ENCODE data around the gene C16orf87.
"Not testable (repeated sequence)": the region's sequence is repeated elsewhere in the genome, so short reads cannot be mapped to it uniquely, and the experiment has no call there.

The C16orf87 gene

GRCh38 chr16:46797501-46797900 is 33.5 kb downstream of the C16orf87 start:
- DNase-seq = no peak

GRCh38 chr16:46796764-46797269 is 34.2 kb downstream of the C16orf87 start:
- no peak for DNase-seq

GRCh38 chr16:46793841-46794240 is 37.1 kb downstream of the C16orf87 start:
- DNase-seq = no peak

- no peak for DNase-seq
Observed at GRCh38 chr16:46790599-46791270, 40.2 kb downstream of the C16orf87 start.

DNA sequence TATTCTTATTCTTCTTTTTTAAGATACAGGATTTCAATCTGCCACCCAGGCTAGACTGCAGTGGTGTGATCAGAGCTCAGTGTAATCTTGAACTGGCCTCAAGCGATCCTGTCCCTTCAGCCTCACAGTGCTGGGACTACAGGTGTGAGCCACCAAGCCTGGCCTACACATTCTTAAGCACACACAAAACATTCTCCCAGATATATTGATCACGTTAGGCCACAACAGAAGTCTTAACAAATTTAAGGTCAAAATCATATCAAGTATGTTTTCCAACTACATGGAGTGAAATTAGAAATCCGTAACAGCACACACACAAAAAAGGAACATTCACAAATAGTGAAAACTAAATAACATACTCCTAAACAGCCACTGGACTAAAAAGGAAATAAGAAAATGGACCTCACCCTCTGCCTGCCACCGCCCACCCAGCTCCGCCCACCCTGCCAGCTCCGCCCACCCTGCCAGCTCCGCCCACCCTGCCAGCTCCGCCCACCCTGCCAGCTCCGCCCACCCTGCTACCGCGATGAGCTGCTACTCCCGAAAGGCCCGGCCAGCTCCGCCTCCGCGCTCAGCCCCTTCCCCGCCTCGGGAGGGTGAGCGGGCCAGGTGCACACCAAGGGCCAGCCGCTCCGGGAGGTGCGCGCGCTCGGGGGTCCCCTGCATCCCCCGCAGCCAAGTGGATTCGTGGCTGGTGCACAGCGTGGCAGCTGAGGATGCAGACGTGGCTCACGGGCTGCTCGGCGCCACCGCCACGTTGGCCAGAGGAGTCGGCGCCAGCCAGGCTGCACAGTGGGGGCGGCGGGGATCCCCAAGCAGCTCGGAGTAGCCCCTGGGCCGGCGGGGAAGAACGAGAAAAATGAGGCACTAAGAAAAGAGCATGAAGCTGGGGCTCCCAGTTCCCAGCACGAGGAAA is 41.2 kb downstream of the C16orf87 start:
- DNase-seq = peak; percentile 71 to 77

GRCh38 chr16:46788891-46789474 is 42.0 kb downstream of the C16orf87 start:
- peak in 1 of 2 experiments; percentile 38 for DNase-seq

- no peak for DNase-seq
Observed at GRCh38 chr16:46787909-46788308, 43.1 kb downstream of the C16orf87 start.

DNA sequence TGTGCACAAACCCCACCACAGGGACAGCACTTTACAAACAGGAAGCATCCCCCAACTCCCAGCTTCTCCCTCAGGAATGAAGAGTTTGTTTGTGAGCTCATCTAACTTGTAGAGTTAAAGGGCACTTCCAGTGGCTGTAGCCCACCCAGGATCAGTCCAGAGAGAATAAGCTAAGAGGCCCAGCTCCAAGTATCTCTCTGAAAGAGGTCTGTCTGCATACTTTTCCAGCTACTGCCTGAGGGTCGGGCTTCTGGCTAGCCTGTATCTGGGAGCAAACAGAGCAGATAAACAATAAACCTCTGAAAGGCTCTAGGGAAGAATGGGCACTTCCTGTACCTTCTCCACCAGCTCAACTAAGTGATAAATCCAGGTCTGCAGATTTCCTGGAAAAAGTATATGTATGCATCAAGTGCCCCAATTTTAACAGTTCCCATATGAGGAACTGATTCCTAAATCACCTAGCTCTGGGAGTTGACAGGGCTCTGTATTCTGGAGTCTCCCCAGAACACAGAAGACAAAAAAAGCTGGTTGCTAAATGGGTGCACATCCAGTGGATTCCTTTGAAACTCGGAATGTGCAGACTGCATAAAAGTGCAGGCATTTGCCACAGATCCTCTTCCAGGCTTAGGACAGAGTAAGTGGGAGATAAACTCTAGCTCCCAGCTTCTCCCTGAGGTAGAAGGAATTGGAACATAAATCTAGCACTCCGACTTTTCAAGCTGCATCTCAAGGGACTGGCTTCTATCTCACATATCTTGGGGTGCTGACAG is 45.7 kb downstream of the C16orf87 start:
- no peak for DNase-seq

DNA sequence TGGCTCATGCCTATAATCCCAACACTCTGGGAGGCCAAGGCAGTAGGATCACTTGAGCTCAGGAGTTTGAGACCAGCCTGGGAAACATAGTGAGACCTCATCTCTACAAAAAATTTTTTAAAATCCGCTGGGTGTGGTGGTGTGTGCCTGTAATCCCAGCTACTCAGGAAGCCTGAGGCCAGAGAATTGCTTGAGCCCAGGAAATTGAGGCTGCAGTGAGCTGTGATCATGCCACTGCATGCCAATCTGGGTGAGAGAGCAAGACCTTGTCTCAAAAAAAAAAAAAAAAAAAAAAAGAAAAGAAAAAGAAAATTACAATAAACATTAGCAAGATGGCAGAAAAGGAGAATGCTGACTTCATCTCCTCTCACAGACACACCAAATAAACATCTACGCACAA is 46.4 kb downstream of the C16orf87 start:
- not testable (repeated sequence) for DNase-seq

GRCh38 chr16:46783800-46784199 is 47.2 kb downstream of the C16orf87 start:
- no peak for DNase-seq

GRCh38 chr16:46782320-46782719 is 48.7 kb downstream of the C16orf87 start:
- no peak for DNase-seq

DNA sequence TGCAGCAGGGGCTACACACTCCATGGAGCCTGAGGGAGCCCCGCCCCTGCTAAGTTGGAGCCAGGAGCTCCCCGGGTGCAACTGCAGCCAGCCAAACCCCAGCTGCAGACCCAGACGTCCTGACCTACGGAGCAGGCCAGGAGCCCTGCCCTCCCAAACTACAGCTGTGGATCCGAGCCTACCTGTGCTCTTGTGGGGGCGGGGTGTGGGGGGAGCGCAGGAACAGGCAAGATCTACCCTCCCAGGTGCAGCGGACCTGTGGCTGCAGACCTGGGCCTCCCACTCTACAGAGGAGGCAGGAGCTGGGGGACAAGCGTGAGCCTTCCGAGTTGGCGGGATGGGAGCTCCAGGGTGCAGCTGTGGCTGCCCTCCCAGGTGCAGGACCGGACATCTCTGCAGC is 53.2 kb downstream of the C16orf87 start:
- no peak for DNase-seq

GRCh38 chr16:46775214-46775613 is 55.8 kb downstream of the C16orf87 start:
- DNase-seq = no peak

GRCh38 chr16:46774743-46775177 is 56.2 kb downstream of the C16orf87 start:
- no peak for DNase-seq

DNA sequence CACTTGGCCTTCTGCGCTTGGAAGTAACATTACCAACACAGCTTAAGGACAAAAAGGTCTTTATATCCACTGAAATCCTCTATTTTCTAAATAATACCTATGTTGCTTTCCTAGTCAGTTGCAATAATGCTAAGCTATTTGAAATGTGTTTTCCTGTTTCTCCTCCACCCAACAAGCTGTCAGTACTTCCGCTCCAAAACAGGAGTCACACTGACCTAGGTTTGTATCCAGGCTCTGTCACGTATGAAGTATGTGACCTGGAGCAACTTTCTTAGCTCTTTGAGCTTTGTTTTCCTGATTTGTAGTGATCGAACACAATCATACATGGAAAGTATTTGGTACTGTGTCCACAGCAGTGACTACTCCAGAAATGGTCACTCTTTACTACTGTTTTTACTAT is 58.5 kb downstream of the C16orf87 start:
- no peak for DNase-seq

DNA sequence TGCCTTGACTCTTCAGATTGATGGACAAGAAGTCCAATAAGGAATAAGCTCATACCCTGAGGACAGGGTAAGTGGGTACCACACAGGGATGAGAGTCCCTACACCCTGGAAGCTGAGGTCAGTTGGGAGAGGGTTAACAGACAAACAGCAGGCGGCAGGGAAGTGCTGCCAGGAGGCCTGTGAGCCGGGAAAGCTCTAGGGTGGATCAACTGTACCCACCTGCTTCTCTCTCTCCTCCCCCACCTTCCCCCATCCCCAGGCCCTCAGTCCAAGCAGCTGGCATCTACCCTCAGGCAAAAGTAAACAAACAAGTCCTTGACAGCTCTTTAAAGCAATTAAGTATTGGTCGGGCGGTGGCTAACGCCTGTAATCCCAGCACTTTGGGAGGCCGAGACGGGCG is 62.2 kb downstream of the C16orf87 start:
- DNase-seq = no peak

GRCh38 chr16:46765050-46765449 is 65.9 kb downstream of the C16orf87 start:
- DNase-seq = peak; percentile 55 to 61

DNA sequence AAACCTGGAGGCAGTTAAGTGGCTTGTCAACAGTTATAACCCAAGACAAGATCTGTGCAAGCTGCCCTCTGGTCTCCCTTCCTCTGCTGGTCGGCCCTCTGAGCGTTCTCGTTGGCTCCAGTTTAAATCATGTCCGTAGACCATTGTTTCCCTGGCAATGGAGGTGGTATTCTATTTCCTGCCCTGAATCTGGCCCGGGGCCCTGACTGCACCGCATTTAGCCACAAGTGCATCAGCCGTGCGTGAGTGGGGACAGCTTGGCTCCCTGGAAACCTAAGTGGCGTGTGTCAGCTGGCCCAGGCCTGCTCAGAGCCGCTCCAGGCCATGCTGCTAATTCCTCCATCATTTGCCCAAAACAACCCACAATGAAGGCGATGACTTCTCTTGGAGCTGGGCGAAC is 67.8 kb downstream of the C16orf87 start:
- DNase-seq = no peak

GRCh38 chr16:46762583-46762982 is 68.4 kb downstream of the C16orf87 start:
- no peak for DNase-seq

DNA sequence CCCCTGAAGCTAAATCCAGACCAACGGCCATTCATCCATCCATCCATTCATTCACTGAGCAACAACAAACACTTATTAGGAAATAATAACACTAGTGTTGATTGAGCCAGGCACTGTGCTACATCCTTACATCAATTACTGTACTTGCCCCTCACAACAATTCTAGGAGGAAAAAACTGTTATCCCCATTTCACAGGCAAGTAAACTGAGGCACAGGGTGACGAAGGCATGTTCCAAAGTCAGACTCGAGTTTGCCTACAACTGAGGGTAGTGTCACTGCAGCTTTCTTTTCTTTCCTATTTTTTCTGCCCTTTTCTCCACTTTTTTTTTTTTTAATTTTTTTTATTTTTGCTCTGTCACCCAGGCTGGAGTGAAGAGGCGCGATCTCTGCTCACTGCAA is 71.7 kb downstream of the C16orf87 start:
- no peak for DNase-seq

- no peak for DNase-seq
Observed at GRCh38 chr16:46757339-46758050, 73.5 kb downstream of the C16orf87 start.

- DNase-seq = no peak
Observed at GRCh38 chr16:46756772-46757171, 74.2 kb downstream of the C16orf87 start.
